HG03460 (cell line): ENCODE measurements around the gene OMA1.
A peak's percentile ranks its signal among the peaks of the same experiment; 100 is the strongest.
"Not testable (repeated sequence)": the region's sequence is repeated elsewhere in the genome, so short reads cannot be mapped to it uniquely, and the experiment has no call there.

Experiments
- ATAC-seq: cut with Tn5 transposase; IDR thresholded peaks from one replicate; pipeline ENCODE4 v1.9.1; 2021; ENCODE audit not compliant: unreplicated experiment

The OMA1 gene

GRCh38 chr1:58546520-58547308 is at the start of gene OMA1:
Gene OMA1 (minus strand): TSS chr1:58546726. CDS start chr1:58539294, 7,432 bp downstream.
- ATAC-seq: peak; percentile 95

DNA sequence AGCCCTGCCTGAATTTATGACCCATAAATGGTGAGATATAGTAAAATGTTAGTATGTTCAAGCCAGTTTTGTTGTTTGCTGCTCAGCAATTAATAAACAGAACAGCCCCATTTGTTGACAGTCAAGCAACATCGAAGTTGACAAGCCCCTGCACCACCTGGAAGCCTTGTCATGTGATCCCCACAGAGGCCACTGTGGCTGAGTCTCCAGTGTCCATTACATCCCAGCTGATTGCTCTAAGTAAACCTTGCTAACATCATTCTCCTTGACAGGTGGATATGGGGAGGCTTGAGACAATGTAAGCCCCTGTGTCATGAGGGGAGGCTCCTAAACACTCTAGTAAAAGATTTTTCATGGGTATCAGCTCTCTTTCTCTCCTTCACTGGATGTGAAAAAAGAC is 48.0 kb upstream of the OMA1 start:
- ATAC-seq: no peak

GRCh38 chr1:58592522-58593134 is 46.1 kb upstream of the OMA1 start:
- ATAC-seq: no peak

DNA sequence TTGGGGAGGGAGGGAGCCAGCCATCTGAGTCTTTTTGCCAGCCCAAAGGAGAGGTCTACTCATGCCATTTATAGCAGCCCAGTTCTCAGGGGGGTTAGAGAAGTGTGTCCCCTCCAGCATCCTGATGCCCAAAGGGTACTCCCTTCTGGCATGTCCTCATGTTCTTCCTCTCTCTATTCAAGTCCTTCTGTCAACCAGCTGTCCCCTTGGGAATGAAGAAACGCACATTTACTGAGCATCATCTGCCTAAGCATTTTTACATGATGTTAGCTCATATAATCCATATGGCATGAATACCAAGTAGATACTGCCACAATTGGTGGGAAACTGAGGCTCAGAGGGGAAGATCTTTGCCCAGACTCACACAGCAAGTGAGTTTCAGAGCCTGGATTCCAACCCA is 45.3 kb upstream of the OMA1 start:
- no peak for ATAC-seq

GRCh38 chr1:58590019-58590418 is 43.5 kb upstream of the OMA1 start:
- no peak for ATAC-seq

- no peak for ATAC-seq
Measured at GRCh38 chr1:58588396-58588795, 41.9 kb upstream of the OMA1 start.

DNA sequence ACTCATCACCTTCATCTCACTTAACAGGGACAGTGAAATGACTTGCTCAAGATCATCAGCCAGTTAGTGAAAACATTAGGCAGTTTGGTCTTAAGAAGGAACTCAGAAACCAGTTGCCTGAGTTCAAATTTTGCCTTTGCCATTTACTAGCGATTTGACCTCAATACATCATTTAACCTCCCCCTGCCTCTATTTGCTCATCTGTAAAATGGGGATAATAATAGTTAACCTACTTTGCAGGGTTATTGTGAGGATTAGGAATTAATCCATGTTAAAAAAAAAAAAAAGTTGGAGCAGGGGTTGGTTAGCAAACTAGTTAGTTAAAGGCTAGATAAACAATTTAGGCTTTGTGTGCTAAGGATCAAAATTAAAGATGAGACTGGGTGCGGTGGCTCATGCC is 41.1 kb upstream of the OMA1 start:
- ATAC-seq: no peak

- no peak for ATAC-seq
Measured at GRCh38 chr1:58586271-58586670, 39.7 kb upstream of the OMA1 start.

GRCh38 chr1:58585581-58586151 is 39.1 kb upstream of the OMA1 start:
- ATAC-seq: no peak

- ATAC-seq: no peak
Measured at GRCh38 chr1:58585166-58585565, 38.6 kb upstream of the OMA1 start.

DNA sequence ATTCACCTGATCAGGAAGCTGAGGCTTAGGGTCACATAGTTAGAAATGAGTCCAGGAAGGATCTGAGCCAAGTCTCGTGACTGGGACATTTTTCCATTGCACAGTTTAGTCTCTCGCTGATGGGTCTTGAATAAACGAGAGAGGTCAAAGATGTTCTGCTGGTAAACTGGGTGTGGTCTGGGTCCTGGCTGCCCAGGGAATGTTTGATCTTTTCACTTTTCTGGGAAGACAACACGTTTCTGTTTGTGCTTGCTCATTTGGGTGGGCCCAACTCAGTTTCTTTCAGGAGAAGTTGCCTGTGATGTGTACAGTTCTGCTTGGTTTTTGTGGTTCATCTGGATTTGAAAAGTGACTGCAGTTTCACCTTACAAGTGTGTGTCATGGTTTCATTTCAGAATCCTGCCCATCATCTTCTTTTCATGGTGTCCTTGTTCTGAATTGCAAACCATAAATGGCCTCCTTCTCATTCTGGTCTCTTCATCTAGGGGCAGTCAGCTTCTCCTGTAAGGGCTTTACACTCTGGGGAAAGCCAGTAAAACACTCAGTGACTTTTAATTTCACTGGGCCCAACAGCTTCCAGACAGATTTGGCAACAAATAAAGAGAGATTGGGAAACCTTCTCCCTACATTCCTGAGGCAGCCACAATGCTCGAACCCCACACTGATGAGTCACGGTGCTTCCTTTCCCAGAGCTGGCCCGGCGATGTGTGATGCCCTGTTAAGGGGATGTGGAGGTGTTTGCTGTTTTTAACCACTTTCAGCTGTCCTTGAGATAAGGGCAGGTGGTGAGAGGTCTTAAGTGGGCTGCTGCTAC is 37.8 kb upstream of the OMA1 start:
- peak; percentile 71 for ATAC-seq

DNA sequence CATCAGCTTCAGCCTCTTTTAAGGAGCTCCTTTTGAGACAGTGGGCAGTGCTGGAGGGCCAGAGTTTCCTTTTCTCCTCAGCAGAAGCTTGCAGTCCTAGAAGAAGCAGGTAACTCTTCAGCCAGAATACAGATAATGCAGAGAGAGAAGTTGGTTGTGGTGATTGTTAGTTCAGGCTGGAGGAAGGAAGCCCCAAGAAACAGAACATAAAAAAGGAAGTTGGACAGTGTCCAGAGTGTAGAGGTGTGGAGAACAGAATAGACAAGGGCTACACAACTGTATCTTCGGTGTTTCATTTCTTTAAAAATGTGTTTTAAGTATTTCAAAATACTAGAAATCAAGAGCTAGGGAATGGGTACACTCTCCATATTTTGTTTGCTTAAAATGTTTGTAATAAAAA is 37.0 kb upstream of the OMA1 start:
- ATAC-seq: no peak

- not testable (repeated sequence) for ATAC-seq
Measured at GRCh38 chr1:58582143-58582542, 35.6 kb upstream of the OMA1 start.

DNA sequence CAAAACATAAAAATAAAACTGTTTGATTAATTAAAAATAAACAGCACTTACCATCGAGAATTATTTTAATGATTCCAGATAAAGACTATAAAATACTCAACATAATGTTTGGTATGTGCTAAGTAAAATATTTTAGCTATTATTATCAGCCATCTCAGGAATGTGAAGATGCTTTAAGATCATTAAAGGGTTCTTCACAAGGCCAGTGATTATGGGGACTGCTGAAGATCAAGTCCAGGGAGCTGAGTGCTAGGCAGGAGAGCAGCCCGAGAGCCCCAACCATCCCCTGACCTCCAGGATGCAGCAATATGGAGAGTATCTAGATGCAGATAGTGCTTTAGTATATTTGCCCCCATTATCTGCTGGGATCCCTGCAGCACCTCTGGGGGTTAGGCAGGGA is 35.1 kb upstream of the OMA1 start:
- ATAC-seq: no peak

- no peak for ATAC-seq
Measured at GRCh38 chr1:58580186-58580585, 33.7 kb upstream of the OMA1 start.

DNA sequence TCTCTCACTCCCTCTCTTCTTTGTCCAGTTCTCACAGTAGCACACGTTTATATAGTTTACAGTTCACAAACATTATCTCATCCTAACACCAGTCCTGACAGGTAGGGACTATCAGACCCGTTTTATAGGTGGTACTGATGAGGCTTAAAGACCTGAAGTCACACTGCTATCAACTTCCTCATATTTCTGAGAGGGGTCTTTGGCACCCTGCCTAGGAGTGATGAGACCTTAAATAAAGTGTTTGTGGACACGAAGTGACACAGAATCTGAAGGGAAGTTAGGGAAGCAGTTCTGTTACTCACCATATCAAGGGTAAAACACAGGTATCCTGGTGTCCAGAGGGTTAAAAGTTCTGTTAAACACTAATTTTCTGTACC is 31.1 kb upstream of the OMA1 start:
- ATAC-seq: no peak

DNA sequence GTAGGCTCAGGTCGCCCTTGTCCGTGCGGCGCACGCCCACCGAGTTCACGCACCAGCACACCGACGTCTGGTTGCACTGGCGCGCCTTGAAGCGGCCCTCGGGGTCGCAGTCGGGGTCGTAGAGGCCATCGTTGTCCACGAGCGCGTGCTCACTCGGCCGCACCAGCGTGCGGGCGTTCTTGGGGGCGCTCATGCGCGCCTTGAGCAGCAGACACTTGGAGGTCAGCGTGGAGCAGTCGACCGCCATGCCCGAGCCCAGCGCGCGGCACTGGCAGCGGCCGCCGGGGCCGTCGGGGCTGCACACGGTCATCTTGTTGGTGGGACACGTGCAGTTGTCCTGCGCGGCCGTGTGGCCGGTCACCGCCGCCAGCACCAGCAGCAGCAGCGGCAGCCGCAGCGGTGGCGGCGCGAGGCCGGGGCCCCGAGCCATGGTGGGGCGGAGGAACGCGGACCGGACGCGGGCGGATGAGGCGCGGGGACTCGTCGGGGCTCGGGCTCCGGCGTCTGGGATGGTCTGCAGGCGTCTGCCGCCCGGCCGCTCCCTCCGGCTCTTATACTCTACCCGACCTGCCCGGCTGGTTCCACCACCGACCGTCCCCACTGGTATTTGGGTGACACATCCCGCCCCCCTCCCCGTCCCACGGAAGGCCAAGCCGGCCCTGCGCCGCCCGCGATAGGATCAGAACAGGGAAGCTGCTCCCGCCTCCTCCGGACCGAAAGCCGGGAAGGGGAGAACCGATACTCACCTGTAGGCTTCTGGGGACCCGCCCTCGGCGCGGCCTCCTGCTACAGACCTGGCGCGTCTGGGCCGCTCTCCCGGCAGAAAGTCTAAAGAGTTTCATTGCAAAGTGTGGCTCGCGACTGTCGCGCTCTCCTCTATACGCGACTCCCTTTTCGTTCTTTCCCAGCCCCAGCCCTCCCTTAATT is 30.5 kb upstream of the OMA1 start, which contains the start of gene TACSTD2:
Gene TACSTD2 (minus strand): TSS at position 526 of the 927 bp plus-strand sequence. CDS start 96 bp downstream, at position 430.
- no peak for ATAC-seq

- ATAC-seq: no peak
Measured at GRCh38 chr1:58576325-58576726, 29.8 kb upstream of the OMA1 start.

- ATAC-seq: no peak
Measured at GRCh38 chr1:58575551-58576324, 29.2 kb upstream of the OMA1 start.

- ATAC-seq: no peak
Measured at GRCh38 chr1:58574816-58575215, 28.3 kb upstream of the OMA1 start.
